Upper lobe of left lung (tissue), 4 donors: ENCODE measurements around the gene CLN5.

ENCODE experiments used
- POLR2A ChIP-seq, 4 donors: fragments of 450-650 bp; IDR thresholded peaks; one replicate each; pipeline ENCODE4 v1.5.1; 2016 to 2017; ENCODE audit warnings: antibody characterized with exemption in 4 of 4, mild to moderate bottlenecking in 2 of 4
- POLR2AphosphoS5 ChIP-seq, 2 donors: sonication (generic); formaldehyde crosslinking; IDR thresholded peaks; one replicate each; pipeline ENCODE4 v1.5.1; 2017; ENCODE audit warnings: antibody characterized with exemption in 2 of 2
- TF ChIP-seq, protein P1 (sequence below), 6 experiments: fragments of 450-650 bp in 4 of 6; fragments of 200-600 bp in 2 of 6; sonication (generic) in 2 of 6; IDR thresholded peaks; one replicate each; pipeline ENCODE4 v1.5.1; 2016 to 2019; ENCODE audit warnings: antibody characterized with exemption in 6 of 6

DNA sequence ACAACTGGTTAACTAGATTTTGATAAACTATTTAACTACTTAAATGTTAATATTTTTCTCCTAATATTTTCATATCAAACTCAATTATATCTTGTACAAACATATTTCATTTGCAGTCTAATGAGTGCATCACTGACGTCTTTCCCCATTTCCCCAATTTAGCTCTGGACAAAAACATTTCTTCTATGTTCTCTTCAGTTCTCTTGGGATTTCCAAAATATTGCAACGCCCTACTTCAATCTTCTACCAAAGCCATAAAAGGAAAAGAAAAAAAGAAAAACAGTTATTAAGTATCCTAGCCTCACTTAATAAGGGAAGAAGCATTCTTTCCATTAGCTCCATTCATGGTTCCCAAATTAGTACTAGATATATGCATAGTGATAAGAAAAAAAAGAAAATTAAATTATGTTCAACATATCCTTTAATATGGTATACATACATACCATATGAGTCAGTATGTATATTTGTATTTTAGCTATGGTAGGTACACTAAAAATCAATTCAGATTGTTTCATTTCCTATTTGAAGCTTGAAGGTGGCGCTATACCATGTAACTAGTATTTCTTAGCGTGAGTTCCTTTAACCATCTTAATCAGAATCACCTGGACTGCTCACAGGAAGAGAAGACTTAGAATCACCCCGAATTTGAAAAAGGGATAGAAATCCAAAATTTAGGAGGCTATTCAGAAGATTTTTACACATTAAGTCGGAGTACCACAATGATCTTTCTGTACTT, 25.2 kb downstream of the CLN5 start:
- TF ChIP-seq, protein P1, sequence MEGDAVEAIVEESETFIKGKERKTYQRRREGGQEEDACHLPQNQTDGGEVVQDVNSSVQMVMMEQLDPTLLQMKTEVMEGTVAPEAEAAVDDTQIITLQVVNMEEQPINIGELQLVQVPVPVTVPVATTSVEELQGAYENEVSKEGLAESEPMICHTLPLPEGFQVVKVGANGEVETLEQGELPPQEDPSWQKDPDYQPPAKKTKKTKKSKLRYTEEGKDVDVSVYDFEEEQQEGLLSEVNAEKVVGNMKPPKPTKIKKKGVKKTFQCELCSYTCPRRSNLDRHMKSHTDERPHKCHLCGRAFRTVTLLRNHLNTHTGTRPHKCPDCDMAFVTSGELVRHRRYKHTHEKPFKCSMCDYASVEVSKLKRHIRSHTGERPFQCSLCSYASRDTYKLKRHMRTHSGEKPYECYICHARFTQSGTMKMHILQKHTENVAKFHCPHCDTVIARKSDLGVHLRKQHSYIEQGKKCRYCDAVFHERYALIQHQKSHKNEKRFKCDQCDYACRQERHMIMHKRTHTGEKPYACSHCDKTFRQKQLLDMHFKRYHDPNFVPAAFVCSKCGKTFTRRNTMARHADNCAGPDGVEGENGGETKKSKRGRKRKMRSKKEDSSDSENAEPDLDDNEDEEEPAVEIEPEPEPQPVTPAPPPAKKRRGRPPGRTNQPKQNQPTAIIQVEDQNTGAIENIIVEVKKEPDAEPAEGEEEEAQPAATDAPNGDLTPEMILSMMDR (IDR thresholded peaks at IDR 0.05): no peak
- TF ChIP-seq POLR2A (IDR thresholded peaks at IDR 0.05) (no peak), POLR2AphosphoS5 (IDR thresholded peaks at IDR 0.05) (no peak)
